Measurements from ENCODE around the gene MYORG. TPM values are rescaled to one million over a fixed set of nuclear protein-coding genes. Genes with fewer than 3 reads are reported as not detected.

The MYORG gene
- total and polyA plus RNA-seq, 2 experiments from 2014 or later = 0.92 to 1.2 TPM

- Histone ChIP-seq H3K9me3 (ENCODE audit: low read depth) (no peaks in the 10 kb centered on the region), H3K4me1 (ENCODE audit: low read depth) (no peaks in the 10 kb centered on the region), H3K27me3 (no peaks in the 10 kb centered on the region), H3K4me3 (no peak overlapping the region), H3K36me3 (peaks cover 4% of the 10 kb centered on the region), H3K27ac (no peak overlapping the region)
- no peak for DNase-seq (ENCODE audit: low read depth in 1 of 2, low spot score in 1 of 2)
- TF ChIP-seq CTCF (IDR thresholded peaks at IDR 0.05; ENCODE audit: low read depth, low read length) = no peak
Observed at GRCh38 chr9:34333836-34334235, 42.9 kb downstream of the MYORG start.

- no peaks in the 10 kb centered on the region for H3K9me3 ChIP-seq (ENCODE audit: low read depth)
- no peak overlapping the region for H3K4me3 ChIP-seq
- no peaks in the 10 kb centered on the region for H3K27me3 ChIP-seq
- TF ChIP-seq CTCF (IDR thresholded peaks at IDR 0.05; ENCODE audit: low read depth, low read length) = peak; percentile 61
- H3K27ac ChIP-seq = no peak overlapping the region
- no peaks in the 10 kb centered on the region for H3K36me3 ChIP-seq
- peak; percentile 53 to 67 for DNase-seq (ENCODE audit: low read depth in 1 of 2, low spot score in 1 of 2)
- H3K4me1 ChIP-seq (ENCODE audit: low read depth) = peaks cover 4% of the 10 kb centered on the region
Observed at GRCh38 chr9:34332076-34332964, 44.4 kb downstream of the MYORG start.

GRCh38 chr9:34331196-34331595 lies 45.5 kb downstream of the MYORG start:
- TF ChIP-seq CTCF (IDR thresholded peaks at IDR 0.05; ENCODE audit: low read depth, low read length) = no peak
- Histone ChIP-seq H3K9me3 (ENCODE audit: low read depth) (no peaks in the 10 kb centered on the region), H3K36me3 (no peaks in the 10 kb centered on the region), H3K4me3 (no peak overlapping the region), H3K27me3 (no peaks in the 10 kb centered on the region), H3K27ac (no peak overlapping the region), H3K4me1 (ENCODE audit: low read depth) (peaks cover 4% of the 10 kb centered on the region)
- DNase-seq (ENCODE audit: low read depth in 1 of 2, low spot score in 1 of 2) = no peak

GRCh38 chr9:34328987-34329832 lies 47.5 kb downstream of the MYORG start, which contains the start of the genes KIF24 and NUDT2:
Gene KIF24 (minus strand): TSS chr9:34329268. CDS start chr9:34311346, 17,922 bp downstream.
Gene NUDT2 (plus strand): TSS chr9:34329569. CDS start chr9:34339040, 9,471 bp downstream.
- H3K4me1 ChIP-seq (ENCODE audit: low read depth) = peaks cover 4% of the 10 kb centered on the region
- no peak for TF ChIP-seq CTCF (IDR thresholded peaks at IDR 0.05; ENCODE audit: low read depth, low read length)
- H3K27me3 ChIP-seq = no peaks in the 10 kb centered on the region
- H3K27ac ChIP-seq = peak within 1 kb of the TSS; percentile 74
- H3K36me3 ChIP-seq = no peaks in the 10 kb centered on the region
- peak; percentile 100 for DNase-seq (ENCODE audit: low read depth in 1 of 2, low spot score in 1 of 2)
- H3K9me3 ChIP-seq (ENCODE audit: low read depth) = no peaks in the 10 kb centered on the region
- H3K4me3 ChIP-seq = peak within 1 kb of the TSS; percentile 78

- H3K4me1 ChIP-seq (ENCODE audit: low read depth) = peaks cover 4% of the 10 kb centered on the region
- no peaks in the 10 kb centered on the region for H3K27me3 ChIP-seq
- DNase-seq (ENCODE audit: low read depth in 1 of 2, low spot score in 1 of 2) = peak in 1 of 2 donors; percentile 44
- TF ChIP-seq CTCF (IDR thresholded peaks at IDR 0.05; ENCODE audit: low read depth, low read length) = no peak
- peak overlapping the region; percentile 78 for H3K4me3 ChIP-seq
- no peaks in the 10 kb centered on the region for H3K9me3 ChIP-seq (ENCODE audit: low read depth)
- H3K27ac ChIP-seq = peak overlapping the region; percentile 72
- H3K36me3 ChIP-seq = no peaks in the 10 kb centered on the region
Observed at GRCh38 chr9:34328500-34328986, 48.2 kb downstream of the MYORG start.
